Central memory CD4-positive, alpha-beta T cell (primary cell): ENCODE results near the gene HCFC1R1.

Experiments used
- DNase-seq: peaks from one replicate; pipeline ENCODE4 v3.0.0; 2022

HCFC1R1 gene

DNA sequence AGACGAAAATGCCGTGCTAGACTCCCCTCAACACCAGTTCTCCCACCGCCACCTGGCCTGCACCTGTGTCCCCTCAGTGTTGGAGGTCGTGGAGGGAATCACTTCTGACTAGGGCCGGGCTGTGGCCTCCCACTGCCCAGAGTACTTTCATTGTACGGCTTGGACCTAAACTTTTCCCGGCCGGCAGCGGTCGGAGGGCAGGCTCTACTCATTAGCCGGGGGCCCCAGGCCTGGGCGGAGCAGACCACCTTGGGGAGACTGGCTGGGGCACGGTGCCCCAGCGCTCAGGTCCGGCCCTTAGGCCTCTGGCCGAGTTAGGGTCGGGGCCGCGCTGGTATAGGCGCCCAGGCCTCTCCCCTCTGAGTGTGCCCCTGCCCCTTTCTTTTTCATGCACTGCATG, 6.4 kb downstream of the HCFC1R1 start:
- DNase-seq, result no peak

DNA sequence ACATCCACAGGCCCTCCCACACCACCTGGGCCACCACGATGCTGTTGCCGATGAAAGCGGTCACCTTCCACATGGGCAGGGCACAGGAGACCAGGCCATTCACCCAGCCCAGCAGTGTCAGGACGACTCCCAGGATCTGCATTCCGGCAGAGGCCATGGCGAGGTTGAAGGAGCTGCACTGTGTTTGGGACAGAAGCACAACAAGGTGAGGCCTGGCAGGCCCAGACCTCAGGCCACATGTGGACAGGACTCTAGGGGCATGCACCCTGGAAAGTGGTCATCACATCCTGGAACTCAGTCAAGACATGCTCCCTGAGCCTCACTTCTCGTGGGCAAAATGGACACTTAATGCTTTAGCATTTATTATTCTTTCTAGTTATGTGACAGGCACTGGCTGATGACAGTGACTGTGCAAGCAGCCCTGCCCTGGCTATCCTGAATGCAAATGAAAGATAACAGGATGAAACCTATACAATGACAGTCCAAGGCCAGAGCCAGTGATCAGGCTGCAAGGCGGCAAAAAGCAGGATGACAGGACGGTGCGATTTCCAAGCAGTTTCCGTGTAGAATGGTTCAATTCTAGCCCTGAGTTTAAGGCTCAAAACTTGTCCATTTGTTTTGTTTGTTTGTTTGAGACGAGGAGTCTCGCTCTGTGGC, 7.7 kb downstream of the HCFC1R1 start:
- DNase-seq, result no peak

DNA sequence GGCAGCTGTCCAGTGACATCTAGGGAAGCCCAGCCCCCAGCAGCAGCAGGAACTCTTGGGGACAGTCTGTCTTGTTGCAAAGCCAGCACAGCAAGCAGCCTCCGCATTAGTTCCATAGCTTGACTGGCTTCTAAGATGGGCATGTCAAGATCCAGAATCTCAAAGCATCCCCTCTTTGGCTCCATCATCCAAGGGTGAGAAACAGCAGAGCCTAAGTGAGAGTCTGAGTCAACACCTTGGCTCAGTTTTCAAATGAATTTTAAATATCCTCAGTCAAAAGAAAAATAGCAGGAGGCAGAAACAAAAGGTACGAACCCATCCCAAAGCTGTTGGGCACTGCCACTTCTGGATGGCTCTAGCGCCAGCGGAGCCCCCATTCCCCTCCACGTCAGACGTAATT, 8.8 kb downstream of the HCFC1R1 start:
- no peak for DNase-seq

DNA sequence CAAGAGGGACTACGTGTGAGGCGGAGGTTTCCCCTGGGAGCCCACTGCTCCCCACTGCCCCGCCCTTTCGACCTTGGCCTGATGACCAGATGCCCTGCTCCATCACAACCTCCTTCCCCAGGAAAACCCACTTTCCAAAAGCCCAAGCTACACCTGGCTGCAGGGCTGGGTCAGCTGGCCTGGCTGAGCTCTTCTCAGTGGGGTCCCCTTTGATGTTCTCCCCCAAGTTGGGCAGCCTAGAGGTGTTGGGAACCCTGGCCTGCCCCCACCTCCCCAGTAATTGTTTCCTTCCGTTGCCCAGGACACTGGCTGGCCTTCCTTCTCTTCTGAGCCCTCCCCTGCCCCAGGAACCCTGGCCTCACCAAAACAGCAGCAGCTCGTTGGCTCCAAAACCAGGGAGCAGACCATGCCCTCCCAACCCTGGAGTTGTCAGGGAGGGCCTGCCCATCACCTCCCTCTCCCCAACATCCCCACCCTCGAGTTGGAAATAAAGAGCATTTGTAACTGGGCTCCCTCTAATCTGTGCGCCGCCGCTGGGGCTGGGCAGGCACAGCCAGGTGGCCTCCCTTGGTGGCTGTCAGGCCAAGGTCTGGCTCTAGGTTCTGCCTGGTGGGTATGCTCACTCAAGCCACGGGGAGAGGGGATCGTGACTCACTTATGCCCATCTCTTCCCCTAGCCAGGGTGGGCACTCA, 9.6 kb downstream of the HCFC1R1 start:
- no peak for DNase-seq

DNA sequence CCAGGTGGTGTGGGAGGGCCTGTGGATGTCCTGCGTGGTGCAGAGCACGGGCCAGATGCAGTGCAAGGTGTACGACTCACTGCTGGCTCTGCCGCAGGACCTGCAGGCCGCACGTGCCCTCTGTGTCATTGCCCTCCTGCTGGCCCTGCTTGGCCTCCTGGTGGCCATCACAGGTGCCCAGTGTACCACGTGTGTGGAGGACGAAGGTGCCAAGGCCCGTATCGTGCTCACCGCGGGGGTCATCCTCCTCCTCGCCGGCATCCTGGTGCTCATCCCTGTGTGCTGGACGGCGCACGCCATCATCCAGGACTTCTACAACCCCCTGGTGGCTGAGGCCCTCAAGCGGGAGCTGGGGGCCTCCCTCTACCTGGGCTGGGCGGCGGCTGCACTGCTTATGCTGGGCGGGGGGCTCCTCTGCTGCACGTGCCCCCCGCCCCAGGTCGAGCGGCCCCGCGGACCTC, 10.2 kb downstream of the HCFC1R1 start:
- no peak for DNase-seq

DNA sequence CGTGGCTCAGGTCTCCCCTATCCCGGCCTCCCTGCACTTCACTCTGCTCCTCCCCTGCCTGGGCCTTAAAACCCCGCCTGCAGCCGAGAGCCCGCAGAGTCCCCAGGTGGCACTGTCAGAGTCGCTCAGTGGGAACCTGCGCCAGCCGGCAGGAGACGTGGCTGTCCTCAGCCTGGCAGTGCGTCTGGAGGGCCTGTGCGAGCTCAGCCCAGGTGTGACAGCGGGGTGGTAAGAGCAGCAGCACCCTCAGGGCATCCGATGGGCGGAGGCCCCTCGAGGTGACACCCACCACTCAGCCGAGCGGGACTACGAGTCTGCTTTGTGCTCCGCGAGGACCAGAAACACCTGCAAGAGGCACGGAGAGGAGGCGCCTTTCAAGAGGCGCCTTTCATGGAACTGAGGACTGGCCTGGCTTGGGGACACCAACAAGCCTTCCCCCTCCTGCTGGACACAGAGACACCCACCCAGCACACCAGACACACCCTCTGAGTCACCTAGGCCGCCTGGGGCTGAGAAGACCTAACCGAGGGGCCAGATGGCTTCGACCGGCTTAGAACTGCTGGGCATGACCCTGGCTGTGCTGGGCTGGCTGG, 10.8 kb downstream of the HCFC1R1 start, which contains the start of gene CLDN9:
TSS of gene CLDN9 (plus strand) at position 96 of the 593 bp plus-strand sequence. CDS start at position 536, 440 bp downstream.
- DNase-seq, result no peak

DNA sequence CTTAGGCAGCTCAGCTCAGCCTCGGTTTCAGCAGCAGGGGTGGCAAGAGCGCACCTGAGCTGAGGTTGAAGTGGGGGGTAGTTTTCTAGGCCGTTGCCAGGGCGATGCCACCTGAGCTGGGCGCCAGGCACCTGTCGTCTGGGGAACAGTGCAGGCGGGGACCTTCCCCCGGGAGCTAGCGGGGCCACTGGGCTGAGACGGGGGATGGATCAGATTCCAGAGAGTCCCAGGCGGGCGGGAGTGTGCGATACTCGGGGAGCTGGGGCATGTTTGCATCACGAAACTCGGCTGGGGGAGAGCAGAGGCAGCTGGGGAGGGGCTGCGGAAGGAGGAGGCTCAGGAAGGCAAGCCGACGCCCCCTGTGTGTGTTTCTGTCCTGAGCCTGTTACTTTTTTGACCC, 11.5 kb downstream of the HCFC1R1 start:
- no peak for DNase-seq

DNA sequence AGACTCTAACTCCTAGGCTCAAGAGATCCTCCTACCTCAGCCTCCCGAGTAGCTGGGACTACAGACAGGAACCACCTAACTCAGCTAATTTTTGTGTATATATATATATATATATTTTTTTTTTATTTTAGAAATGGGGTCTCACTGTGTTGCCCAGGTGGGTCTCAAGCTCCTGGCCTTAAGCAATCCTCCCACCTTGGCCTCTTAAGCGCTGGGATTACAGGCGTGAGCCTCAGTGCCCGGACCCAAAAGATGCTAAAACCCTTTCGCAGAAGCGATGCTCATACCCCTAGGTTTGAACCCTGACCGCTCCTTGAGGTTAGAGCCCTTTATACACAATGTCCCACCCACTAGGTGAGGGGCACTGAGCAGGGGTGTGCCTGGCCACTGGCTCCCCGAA, 13.2 kb downstream of the HCFC1R1 start:
- no peak for DNase-seq

DNA sequence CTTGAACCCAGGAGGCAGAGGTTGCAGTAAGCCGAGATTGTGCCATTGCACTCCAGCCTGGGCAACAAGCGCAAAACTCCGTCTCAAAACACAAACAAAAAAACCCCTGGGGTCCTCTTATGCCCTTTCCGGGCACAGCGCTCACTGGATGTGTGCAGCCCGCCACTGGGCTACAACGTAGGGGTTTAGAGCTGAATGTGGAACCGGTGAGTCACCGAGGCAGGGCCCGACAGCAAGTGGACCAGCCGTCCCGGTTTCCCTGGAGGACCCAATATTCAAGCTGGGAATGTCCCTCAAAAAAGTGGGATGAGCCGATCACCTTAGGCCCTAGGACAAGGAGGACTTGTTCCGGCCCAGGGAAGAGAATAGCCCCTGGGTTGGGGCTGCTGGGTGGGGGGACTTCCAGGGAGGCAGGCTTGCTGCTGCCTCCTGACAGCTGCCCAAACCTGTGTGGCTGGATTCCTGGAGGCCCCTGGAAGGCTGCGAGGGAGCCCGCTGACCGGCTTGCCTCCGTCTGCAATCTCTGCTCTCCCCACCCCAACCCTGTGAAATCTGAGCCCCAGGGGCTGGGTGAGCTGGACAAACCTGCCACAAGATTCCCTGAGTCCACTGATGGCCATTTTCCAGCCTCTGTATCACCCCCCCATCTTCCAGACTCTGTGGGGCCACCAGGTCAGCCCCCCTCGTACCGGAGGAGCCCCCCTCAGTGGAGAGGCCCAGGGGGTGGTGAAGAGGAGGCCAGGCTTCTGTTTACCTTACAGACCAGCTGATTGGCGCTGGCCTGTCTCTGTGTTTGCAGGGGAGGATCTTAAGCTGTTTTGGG, 14.0 kb downstream of the HCFC1R1 start:
- no peak for DNase-seq

DNA sequence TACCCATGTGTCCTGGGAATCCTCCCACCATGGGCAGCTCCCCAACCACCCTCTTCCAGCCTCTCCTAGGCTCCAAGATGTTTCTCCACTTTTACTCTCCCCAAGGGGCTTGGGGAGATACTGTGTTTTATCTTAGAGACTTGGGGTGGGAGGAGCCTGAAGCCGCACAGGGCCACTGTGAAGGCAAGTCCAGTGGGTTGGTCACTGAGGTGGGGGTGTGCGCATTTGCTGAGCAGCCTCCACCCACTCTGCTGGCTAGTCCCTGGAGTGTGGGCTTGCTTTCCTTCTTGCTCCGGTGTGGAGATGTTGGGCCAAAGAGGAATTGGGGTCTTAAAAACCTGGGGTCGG, 15.1 kb downstream of the HCFC1R1 start:
- no peak for DNase-seq

DNA sequence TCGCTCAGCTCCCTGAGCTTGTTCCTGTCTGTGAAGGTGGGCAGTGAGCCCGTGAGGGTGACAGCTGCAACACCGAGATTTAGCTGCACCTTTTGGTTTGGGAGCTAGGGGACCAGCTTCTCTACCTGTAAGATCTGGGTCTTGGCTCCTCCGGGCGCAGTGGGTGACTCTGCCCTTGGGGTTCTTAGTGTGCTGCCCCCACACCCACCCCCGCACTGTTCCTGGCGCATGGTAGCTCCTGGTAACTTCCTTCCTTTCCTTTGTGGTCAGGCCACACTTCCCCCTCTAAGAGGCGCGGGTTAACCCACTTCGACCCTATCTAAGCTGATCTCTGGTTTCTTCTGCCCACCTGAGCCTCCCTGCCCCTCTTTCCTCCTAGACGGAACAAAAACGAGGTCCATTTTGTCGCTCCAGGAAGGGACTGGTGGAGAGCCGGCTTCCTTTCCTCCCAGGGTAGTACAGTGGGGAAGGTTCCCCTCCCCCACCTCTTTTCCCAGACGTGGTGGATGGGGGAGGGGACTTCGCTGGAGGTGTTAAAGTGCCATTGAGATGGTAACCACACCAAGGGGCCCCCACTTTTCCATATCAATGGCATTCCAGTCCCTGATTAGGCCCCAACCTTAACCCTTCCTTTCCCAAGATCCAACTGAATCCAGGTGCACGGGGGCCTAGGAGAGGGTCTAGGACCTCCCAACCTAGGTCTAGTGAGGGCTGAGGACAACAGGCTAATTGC, 15.6 kb downstream of the HCFC1R1 start:
- DNase-seq, result no peak

DNA sequence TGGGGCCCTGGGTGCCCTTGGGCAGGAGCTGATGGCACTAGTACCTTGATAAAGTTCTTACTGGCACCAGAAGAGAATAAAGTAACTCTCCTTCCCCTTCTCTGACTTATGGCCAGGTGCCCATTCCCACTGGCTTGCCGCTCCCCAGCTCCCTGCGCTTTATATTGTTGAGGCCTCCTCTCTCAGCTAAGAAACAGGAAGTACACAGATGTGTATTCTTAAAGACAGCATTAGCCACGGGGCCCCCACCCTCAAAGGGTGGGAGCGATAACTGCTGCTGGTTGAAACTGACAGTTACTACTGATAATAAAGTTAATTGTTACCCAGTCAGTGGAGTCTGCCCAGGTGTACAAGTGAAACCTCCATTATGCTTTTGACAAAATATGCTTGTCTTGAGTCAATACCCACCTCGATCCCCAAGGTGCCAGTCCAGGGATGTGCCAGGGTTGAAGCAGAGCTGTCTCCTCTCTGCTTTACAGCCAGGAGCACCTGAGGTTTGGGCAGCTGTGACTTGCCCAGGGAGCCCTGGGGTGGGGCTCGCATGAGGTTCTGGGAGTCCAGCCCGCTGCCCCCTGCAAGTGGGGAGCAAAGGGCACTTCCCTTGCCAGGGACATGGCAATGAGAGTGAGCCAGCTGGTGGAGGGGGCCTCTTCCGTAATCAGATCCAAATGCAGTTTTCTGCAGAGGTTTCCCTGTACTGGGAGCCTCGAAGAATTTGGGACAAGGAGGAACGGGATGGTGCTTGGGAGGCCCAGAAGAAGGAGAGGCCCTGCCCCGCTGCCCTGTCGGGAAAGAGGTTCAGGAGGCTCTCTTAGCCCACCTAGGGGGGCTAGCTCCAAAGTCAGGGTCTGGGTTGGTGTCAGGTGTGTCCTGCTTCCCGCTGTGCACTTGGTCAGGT, 16.4 kb downstream of the HCFC1R1 start:
- no peak for DNase-seq

DNA sequence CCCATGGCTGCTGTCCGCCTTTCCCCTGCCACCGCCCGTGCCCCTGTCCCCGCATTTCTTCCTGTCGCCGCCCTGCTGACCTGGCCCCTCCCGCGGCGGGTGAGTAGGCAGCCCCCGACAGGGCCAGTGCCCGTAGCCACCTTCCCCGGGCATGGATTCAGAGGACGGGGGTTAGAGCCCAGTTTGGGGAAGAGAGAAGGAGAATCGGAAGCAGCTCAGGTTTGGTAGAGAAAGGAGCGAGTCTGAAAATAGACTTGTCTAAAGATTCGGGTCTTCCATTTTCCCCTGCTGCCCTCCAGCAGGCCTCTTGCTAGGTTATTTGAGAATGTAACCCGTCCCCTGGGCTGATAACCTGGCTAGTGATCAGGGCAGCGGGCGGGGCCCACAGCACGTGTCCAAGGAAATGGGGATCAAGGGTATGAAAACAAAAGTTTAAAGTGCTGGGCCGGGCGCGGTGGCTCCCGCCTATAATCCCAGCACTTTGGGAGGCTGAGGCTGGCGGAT, 18.9 kb downstream of the HCFC1R1 start:
- DNase-seq, result no peak

DNA sequence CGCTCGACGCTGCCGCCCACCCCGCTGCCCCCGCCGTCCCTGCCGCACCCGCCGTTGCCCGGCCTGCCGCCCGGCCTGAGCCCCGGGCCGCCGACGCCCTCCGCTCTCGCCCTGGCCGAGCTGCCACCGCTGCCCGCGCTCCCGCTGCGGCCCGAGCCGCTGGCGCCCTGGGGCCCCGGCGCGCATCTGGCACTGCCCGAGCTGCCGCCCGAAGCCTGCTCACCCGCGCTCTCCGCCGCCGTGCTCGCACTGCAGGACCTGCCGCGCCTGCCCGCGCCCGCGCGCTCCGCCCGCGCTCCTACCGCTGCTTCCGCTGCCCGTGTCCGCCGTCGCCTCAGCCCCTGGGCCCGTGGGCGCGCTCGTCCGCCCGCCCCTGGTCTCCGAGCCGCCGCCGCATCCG, 19.4 kb downstream of the HCFC1R1 start:
- DNase-seq, result no peak

DNA sequence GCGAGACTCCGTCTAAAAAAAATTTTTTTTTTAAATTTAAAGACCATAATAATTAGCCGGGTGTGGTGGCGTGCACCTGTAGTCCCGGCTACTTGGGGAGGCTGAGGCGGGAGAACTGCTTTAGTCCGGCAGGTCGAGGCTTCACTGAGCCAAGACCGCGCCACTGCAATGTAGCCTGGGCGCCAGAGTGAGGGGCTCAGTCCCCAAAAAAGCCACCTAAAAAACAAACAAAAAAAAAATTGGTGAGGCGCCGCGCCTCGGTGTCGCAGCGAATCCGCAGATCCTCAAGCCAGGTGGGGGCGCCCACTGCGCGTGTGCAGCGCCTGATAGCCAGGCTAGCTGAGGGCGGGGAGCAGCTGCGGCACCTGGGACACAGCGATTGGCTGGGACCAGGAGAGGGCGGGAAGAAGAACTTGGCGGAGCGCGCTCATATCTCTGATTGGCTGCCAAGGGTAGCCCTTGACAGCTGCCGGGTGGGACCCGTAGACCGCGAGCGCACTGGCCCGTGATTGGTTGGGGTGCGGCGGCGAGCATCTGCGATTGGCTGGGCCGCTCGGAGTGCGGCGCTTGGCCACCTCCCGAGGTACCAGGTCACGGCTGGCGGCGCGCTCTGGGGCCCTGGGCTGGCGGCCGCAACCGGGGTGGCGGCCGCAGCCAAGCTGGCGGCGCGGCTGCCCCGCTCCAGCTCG, 20.0 kb downstream of the HCFC1R1 start:
- peak; percentile 96 for DNase-seq

DNA sequence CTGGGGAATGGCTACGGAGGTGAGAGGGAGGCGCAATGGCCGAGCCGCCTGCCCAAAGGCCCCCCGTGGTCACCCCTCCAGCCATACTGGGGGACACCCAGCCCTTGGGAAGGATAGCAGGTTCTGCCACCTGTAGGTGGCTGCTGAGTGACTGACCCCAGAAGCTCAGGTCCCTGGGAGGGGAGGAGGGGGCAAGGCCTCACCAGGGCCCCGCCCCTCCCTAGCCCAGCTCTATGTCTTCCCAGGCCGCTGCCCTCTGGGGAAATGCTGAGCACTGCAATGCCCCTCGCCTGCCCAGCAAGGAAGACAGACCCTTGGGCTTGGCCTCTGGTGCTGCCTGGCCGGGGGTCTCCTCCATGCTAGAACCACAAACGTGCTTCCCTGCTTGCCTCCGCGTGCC, 22.4 kb downstream of the HCFC1R1 start:
- DNase-seq, result no peak

DNA sequence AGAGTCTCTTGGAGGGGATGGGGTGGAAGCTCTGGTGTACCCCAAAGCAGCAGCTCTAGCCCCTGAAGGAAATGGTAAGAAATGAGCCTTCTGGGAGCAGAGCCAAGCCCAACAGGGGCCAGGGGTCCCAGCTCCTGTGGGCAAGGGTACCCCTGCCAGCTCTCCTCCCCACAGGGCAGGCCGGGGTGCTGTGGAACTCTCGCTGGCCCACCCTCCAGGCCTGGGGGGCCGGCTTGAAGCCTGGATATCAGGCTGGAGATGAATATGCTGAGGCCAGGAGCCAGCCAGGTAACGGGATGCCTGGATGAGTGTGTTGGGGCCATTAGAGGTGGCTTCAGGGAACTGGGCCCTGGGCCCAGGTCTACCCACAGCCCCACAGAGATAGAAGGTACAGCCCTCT, 23.2 kb downstream of the HCFC1R1 start:
- DNase-seq, result no peak

DNA sequence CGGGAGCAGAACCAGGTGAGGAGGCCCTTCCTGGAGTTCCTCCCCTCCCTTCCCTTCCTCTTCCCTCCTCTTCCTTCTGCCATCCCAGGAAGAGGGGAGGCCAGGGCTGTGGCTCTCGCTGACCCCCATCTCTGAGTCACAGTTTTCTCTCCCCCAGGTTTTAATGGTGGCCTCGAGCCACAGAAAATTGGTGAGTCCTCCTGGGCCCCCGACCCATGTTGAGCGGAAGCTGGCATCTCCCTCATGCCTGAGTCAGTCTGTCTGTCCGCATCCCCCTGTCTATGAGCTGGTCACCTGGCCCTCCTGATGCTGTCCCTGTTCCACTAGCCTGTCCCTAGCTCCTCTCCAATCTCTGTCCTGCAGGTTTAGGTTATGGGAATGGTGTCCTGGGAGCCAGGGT, 23.8 kb downstream of the HCFC1R1 start:
- no peak for DNase-seq

DNA sequence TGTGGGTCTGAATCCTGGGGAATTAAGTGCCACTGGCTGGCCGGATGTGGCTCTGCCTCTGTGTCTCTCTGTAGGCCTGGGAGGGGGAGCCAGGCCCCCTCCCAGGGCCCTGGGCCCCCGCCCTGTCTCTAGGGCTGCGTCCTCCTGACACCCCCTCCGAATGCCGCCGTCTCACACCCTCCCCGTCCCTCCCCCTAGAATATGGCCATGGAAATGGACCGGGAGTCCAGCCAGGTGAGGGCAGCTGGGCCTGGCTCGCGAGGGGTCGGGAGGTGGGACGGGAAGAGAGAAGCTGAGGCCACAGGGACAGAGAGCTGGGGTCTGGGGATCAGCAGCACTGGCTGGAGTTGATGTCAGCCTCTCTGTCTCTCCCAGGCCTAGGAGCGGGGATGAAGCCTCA, 27.4 kb downstream of the HCFC1R1 start:
- no peak for DNase-seq

DNA sequence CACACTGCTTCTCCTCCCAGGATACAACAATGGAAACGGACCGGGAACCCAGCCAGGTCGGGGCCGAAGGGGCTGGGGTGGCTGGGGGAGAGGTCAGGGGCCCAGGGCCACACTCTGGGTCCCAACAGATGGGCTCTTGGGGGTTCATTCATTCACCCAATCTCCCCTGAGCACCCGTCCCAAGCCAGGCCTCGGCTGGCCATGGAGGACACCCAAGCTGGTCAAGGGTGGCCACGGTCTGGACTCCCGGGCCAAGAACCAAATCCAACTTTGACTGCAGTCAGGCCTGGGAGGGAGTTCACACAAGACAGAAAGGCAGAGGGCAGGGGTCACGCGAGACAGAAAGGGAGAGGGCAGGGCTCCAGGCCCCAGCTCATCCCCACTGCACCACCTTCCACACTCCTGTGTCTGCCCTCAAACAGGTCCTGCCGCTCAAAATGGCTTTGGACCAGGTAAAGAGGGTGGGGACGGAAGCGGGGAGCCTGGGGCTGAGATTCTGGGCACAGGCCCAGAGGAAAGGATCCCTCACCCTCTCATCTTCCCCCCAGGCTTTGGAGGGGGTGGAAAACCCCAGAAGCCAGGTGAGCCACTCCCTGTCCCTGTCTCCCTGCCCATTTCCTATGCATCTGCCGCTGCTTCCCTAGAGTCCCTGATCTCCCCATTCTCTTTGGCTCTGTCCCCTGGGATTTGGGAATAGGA, 31.2 kb downstream of the HCFC1R1 start:
- DNase-seq, result no peak
